Posterior cingulate gyrus (tissue), 11 donors: Measurements from ENCODE around the gene CALCOCO1.

ENCODE experiments used
- DNase-seq, 10 donors: peaks; one replicate each; pipeline versions ENCODE4 v3.0.0 to v3.0.0-alpha.2; 2020 to 2021; ENCODE audit warnings: mixed read lengths in 3 of 10
- intact Hi-C: fragments of 100-400 bp; cut with DNase I; formaldehyde crosslinking; loops from one replicate; pipeline ENCODE4 v1.15.1; 2023

The CALCOCO1 gene

DNA sequence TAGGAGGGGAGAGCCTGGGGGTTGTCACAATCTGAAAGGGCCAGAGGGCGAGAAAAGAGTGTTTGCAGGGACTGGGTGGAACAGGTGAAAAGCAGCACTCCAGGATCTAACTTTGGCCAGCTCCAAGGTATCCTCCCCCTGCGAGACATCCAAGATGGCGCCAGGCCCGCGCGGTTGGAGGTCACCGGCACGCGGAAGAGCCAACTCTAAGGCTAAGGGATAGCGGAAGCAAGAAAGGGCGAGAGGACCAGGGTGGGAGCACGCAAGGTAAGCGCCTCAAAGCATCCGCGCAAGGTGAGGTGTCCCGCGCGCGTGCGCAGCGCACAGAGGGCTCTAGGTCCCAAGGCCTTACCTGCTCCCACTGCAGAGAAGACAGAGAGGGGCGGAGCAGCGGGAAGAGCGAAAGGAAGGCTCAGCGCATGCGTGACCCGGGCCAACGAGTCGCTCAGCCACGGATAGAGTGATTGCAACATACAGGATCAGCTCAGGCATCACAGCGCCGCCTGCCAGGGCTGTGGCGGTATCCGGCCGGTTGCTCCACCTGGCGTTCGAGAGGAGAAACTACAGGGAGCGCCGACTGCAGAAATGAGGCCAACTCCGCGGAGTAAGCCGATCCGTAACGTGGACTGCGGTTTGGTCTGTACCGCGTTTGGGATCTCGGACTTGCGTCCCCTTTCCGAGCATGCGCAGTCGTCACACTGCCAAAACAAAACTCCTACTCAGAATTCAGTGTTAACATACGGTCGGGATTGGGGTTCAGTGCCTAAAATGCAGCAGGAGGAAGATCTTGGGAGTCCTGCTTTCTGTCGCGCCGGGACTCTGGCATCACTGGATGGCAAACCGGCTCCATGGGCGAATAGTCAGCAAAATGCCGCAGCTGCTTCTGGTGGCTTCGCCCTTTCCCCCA lies 51.3 kb downstream of the CALCOCO1 start, which contains the start of gene ATP5MC2:
Gene ATP5MC2 (minus strand): TSS at position 383 of the 907 bp plus-strand sequence. CDS start 3,469 bp downstream, outside the sequence.
- DNase-seq, result peak; percentile 95 to 100 (median 98)
- intact Hi-C loops, result loop anchor here (1.0 to 5.0 kb wide), 3 partner anchors 50 to 133 kb away; partner anchors contain the start of gene ATF7

GRCh38 chr12:53674977-53675700 lies 52.1 kb downstream of the CALCOCO1 start:
- intact Hi-C loops, result loop anchor here (5.0 kb wide), 1 partner anchor 73 kb away; no protein-coding TSS in a partner anchor
- no peak for DNase-seq

DNA sequence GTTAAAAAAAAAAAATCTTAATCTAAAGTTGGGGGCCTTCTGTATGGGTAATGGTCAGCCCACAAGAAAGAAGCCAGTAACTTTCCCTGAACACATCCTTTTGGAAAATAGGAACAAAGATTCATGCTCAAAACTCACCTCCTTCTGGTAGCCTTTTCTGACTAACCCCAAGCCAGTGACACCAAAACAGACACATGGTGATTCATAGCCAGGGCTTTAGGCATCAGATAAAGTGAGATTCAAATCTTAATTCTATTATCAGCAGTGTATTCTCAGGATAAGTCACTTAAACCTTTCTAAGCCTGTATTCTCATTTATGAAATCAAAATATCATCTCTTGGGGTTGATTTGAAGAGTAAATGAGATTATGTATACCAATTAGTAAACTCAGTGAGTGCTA lies 56.3 kb downstream of the CALCOCO1 start:
- DNase-seq, result no peak
- intact Hi-C loops, result no loop called here

- intact Hi-C loops, result no loop called here
Observed at GRCh38 chr12:53670308-53670707, 56.9 kb downstream of the CALCOCO1 start.

GRCh38 chr12:53667080-53667479 lies 60.2 kb downstream of the CALCOCO1 start:
- intact Hi-C loops, result no loop called here
- no peak for DNase-seq

More at GRCh38 chr12:53670308-53670707, 56.9 kb downstream of the CALCOCO1 start:
- DNase-seq, result no peak

DNA sequence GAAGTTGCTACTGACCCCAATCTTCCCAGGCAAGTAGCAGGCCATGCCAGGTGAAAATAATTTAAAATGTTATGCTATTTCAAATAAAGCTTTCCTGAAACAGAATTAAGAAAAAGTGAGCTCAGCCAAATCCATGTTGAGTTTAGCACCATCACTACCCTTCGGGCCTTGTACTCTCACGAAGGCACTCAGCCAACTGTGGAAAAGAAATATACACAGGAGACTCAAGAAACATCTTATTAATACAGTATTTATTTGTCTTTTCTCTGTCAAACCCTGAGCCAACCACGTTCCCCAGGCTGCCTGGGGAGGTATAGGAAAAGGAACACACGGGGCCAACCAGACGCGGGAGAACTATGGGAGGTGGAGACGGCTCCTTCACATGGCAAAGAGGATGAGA lies 62.3 kb downstream of the CALCOCO1 start:
- DNase-seq, result no peak
- intact Hi-C loops, result no loop called here

DNA sequence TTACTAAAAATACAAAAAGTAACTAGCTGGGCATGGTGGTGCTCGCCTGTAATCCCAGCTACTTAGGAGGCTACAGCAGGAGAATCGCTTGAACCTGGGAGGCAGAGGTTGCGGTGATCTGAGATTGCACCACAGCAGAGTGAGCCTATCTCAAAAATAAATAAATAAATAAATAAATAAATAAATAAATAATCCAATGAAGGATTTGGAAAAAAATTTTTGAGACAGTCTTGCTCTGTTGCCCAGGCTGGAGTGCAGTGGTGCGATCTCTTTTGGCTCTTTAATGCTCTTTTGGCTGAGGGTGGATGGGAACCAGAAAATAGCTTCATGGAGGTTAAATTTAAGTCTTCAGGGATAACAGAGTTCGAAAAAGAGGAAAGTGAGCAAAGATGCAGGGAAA lies 63.1 kb downstream of the CALCOCO1 start:
- DNase-seq, result no peak
- intact Hi-C loops, result no loop called here

DNA sequence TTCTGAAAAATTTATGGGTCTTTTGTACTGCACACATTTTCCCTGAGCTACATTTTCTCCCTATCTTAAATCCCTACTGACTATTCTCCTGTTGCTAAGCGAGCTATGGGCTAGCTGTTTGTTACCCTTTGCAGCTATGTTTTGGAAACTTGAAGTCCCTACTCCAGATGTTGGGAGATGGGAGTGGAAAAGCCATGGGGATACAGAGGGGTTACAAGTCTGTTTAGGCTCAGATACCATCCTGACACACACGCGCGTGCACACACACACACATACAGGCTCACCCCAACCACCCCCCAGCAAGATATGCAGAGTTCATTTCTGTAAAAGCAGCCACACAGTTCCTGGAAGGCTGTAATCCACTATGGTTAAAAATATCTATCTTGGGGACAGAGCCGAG lies 67.2 kb downstream of the CALCOCO1 start:
- intact Hi-C loops, result no loop called here
- DNase-seq, result no peak

- DNase-seq, result no peak
- intact Hi-C loops, result no loop called here
Observed at GRCh38 chr12:53659571-53659981, 67.7 kb downstream of the CALCOCO1 start.

DNA sequence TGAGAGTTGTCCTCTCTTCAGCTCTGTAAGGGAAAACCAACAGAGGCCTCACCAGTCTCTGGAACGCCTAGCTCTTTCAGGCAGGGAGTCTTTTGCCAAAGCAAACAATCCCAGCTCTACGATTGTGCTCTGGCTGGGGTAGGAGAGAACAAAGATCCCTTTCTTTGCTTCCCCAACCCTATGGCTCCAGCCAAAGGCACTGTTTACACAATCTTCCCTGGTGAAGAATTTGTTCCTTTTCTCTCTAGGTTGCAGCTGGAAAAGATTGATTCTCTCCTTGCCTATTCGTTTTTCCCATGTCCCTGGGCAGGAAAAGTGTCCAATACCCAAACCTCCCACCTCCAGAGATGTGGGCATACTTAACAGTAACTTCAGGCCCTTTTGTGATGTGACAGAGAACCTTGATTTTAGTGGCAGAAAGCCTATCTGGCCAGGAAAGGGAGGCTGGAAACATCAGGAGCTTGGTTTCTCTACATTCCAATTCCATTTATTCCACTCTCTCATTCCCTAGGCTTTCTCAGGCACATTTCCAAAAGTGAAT lies 68.2 kb downstream of the CALCOCO1 start:
- intact Hi-C loops, result no loop called here
- DNase-seq, result peak in 7 of 10 donors; percentile 34 to 90 (median 55)
